HEK293 (cell line): ENCODE data around the gene ZSCAN25.

Experiments used
- CTCF ChIP-seq: fragments of 450-650 bp; formaldehyde crosslinking; IDR thresholded peaks from 2 replicates; pipeline ENCODE4 v1.5.1; 2016; ENCODE audit warnings: missing biosample characterization, missing genetic modification characterization
- HOXA7 ChIP-seq: sonication (generic); formaldehyde crosslinking; IDR thresholded peaks from 2 replicates; pipeline ENCODE4 v1.8.1; 2022; ENCODE audit warnings: missing genetic modification reagents, borderline replicate concordance

DNA sequence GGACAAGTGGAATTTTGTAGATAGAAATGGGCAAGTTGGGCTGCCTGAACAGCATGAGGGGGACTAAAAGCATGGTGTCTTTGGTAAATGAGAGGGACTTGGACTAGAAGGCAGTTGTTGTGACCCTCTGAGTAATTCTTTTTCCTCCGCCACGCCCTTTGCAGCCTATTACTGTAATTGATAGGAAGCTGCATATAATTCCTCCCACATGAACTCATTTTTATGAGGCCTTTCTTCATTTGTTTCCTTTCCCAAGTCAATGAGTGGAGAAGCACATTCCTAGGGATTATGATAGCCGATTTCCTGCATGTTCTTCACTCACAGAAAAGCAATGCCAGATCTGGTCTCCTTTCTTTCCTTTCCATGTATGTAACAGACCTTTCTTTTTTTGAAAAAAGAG is 27.7 kb downstream of the ZSCAN25 start:
- TF ChIP-seq HOXA7 (CRISPR knock-in tag) (no peak), CTCF (tag by site-specific recombination) (no peak)
